ENCODE data around the gene CSF2RB. TPM values are rescaled to one million over a fixed set of nuclear protein-coding genes. Genes with fewer than 3 reads are reported as not detected.

Gene CSF2RB
- polyA plus RNA-seq, 1 experiment: not detected

- H3K27me3 ChIP-seq (ENCODE audit: control insufficient read depth, insufficient read depth, low read length): peaks cover 7% of the 10 kb centered on the region
- H3K4me3 ChIP-seq (ENCODE audit: low read depth, low read length): no peak overlapping the region
- ChIA-PET POLR2A (no interaction called here), CTCF (interaction anchor here (1.5 kb wide), 1 partner anchor 29 kb away, joined by 5 read pairs; no protein-coding TSS in a partner anchor)
- H3K27ac ChIP-seq (ENCODE audit: low read depth, low read length): no peak overlapping the region
- TF ChIP-seq CTCF (IDR thresholded peaks at IDR 0.05; ENCODE audit: low read depth, low read length): no peak
- H3K9me3 ChIP-seq (ENCODE audit: control insufficient read depth, insufficient read depth, low read length): no peaks in the 10 kb centered on the region; the same call in 1 of the 2 replicates
- DNase-seq (ENCODE audit: low read depth, low spot score): no peak
These were observed 27.4 kb upstream of the CSF2RB start for GRCh38 chr22:36886016-36886415.

GRCh38 chr22:36887162-36887561 lies 26.3 kb upstream of the CSF2RB start:
- H3K27me3 ChIP-seq (ENCODE audit: control insufficient read depth, insufficient read depth, low read length): peaks cover 7% of the 10 kb centered on the region
- no peak for TF ChIP-seq CTCF (IDR thresholded peaks at IDR 0.05; ENCODE audit: low read depth, low read length)
- ChIA-PET POLR2A (no interaction called here), CTCF (interaction anchor here (1.2 to 1.5 kb wide), 2 partner anchors 30 kb away, joined by 3 to 5 read pairs; no protein-coding TSS in a partner anchor)
- DNase-seq (ENCODE audit: low read depth, low spot score): no peak
- H3K4me3 ChIP-seq (ENCODE audit: low read depth, low read length): no peak overlapping the region
- H3K9me3 ChIP-seq (ENCODE audit: control insufficient read depth, insufficient read depth, low read length): no peaks in the 10 kb centered on the region; the same call in 1 of the 2 replicates
- H3K27ac ChIP-seq (ENCODE audit: low read depth, low read length): no peak overlapping the region

GRCh38 chr22:36891646-36892045 lies 21.8 kb upstream of the CSF2RB start:
- TF ChIP-seq CTCF (IDR thresholded peaks at IDR 0.05; ENCODE audit: low read depth, low read length): no peak
- no peak for DNase-seq (ENCODE audit: low read depth, low spot score)
- Histone ChIP-seq H3K27ac (ENCODE audit: low read depth, low read length) (no peak overlapping the region), H3K27me3 (ENCODE audit: control insufficient read depth, insufficient read depth, low read length) (peaks cover 17% of the 10 kb centered on the region), H3K9me3 (ENCODE audit: control insufficient read depth, insufficient read depth, low read length) (no peaks in the 10 kb centered on the region; the same call in 1 of the 2 replicates), H3K4me3 (ENCODE audit: low read depth, low read length) (no peak overlapping the region)
- ChIA-PET POLR2A (no interaction called here), CTCF (interaction anchor here (2.3 kb wide), 1 partner anchor 35 kb away, joined by 11 read pairs; no protein-coding TSS in a partner anchor)

GRCh38 chr22:36892292-36892691 lies 21.1 kb upstream of the CSF2RB start:
- TF ChIP-seq CTCF (IDR thresholded peaks at IDR 0.05; ENCODE audit: low read depth, low read length): no peak
- Histone ChIP-seq H3K27me3 (ENCODE audit: control insufficient read depth, insufficient read depth, low read length) (peaks cover 17% of the 10 kb centered on the region), H3K27ac (ENCODE audit: low read depth, low read length) (no peak overlapping the region), H3K4me3 (ENCODE audit: low read depth, low read length) (no peak overlapping the region), H3K9me3 (ENCODE audit: control insufficient read depth, insufficient read depth, low read length) (no peaks in the 10 kb centered on the region; the same call in 1 of the 2 replicates)
- no peak for DNase-seq (ENCODE audit: low read depth, low spot score)
- CTCF ChIA-PET: interaction anchor here (2.3 kb wide), 1 partner anchor 36 kb away, joined by 11 read pairs; no protein-coding TSS in a partner anchor
- POLR2A ChIA-PET: no interaction called here

GRCh38 chr22:36893262-36893661 lies 20.2 kb upstream of the CSF2RB start:
- Histone ChIP-seq H3K27me3 (ENCODE audit: control insufficient read depth, insufficient read depth, low read length) (peaks cover 19% of the 10 kb centered on the region), H3K27ac (ENCODE audit: low read depth, low read length) (no peak overlapping the region), H3K9me3 (ENCODE audit: control insufficient read depth, insufficient read depth, low read length) (no peaks in the 10 kb centered on the region; the same call in 1 of the 2 replicates), H3K4me3 (ENCODE audit: low read depth, low read length) (no peak overlapping the region)
- ChIA-PET CTCF (no interaction called here), POLR2A (no interaction called here)
- DNase-seq (ENCODE audit: low read depth, low spot score): no peak
- no peak for TF ChIP-seq CTCF (IDR thresholded peaks at IDR 0.05; ENCODE audit: low read depth, low read length)
